IMR-90 (cell line): ENCODE measurements around the gene TMX2.

ENCODE experiments used
- BHLHE40 ChIP-seq: fragments of 150-350 bp; IDR thresholded peaks from 2 replicates; pipeline ENCODE4 v1.6.1; 2016; ENCODE audit warnings: mild to moderate bottlenecking, low read depth, low read length
- ELK1 ChIP-seq: fragments of 150-350 bp; IDR thresholded peaks from 2 replicates; pipeline ENCODE4 v1.6.1; 2016; ENCODE audit warnings: low read depth, mild to moderate bottlenecking, low read length, moderate library complexity, borderline replicate concordance
- MAFK ChIP-seq: IDR thresholded peaks from 2 replicates; pipeline ENCODE4 v1.6.1; 2012; ENCODE audit warnings: low read depth, low read length, improper control_type of control experiment
- MXI1 ChIP-seq: IDR thresholded peaks from 2 replicates; pipeline ENCODE4 v1.6.1; 2012; ENCODE audit warnings: low read depth, mild to moderate bottlenecking, low read length, moderate library complexity, borderline replicate concordance
- POLR2A ChIP-seq: IDR thresholded peaks from 2 replicates; pipeline ENCODE4 v1.6.1; 2012; ENCODE audit warnings: mild to moderate bottlenecking, low read depth, low read length
- RAD21 ChIP-seq: IDR thresholded peaks from 2 replicates; pipeline ENCODE4 v1.6.1; 2012; ENCODE audit warnings: low read length, improper control_type of control experiment
- RCOR1 ChIP-seq: IDR thresholded peaks from 2 replicates; pipeline ENCODE4 v1.6.1; 2012; ENCODE audit warnings: mild to moderate bottlenecking, low read length, improper control_type of control experiment; ENCODE audit not compliant: insufficient replicate concordance
- RFX5 ChIP-seq: IDR thresholded peaks from 2 replicates; pipeline ENCODE4 v1.8.0; 2012; ENCODE audit warnings: low read depth, mild to moderate bottlenecking, low read length, moderate library complexity
- SMC3 ChIP-seq: fragments of 150-350 bp; IDR thresholded peaks from 2 replicates; pipeline ENCODE4 v1.6.1; 2016; ENCODE audit warnings: low read depth, mild to moderate bottlenecking, antibody characterized with exemption, low read length, moderate library complexity
- TF ChIP-seq, protein P1 (sequence below): conservative IDR thresholded peaks from 2 replicates; pipeline ENCODE4 v1.5.1; 2012; ENCODE audit warnings: mild to moderate bottlenecking, low read depth, low read length, improper control_type of control experiment
- TF ChIP-seq, protein P2 (sequence below): fragments of 150-350 bp; IDR thresholded peaks from 2 replicates; pipeline ENCODE4 v1.6.1; 2017; ENCODE audit warnings: mild to moderate bottlenecking, antibody characterized with exemption, low read length, low read depth

DNA sequence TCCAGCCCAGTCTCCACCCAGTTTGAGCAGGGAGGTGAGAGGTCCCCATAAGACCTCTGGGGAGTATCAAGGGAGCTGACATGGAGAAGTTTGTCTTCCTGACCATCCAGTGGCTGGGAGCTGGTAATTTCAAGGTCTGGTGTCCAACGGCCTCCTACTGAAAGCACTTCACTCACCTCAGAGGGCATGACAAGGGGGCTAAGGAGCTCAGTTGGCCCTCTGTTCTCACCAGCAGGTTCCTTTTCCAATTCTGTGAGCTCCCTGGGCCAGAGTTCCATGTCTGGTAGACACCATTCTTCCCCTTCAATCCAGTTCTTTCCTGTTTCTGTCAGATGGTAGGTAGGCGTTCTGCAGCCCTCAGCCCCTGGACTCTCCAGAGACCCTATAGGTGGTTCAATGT lies 32.0 kb downstream of the TMX2 start:
- TF ChIP-seq, protein P1, sequence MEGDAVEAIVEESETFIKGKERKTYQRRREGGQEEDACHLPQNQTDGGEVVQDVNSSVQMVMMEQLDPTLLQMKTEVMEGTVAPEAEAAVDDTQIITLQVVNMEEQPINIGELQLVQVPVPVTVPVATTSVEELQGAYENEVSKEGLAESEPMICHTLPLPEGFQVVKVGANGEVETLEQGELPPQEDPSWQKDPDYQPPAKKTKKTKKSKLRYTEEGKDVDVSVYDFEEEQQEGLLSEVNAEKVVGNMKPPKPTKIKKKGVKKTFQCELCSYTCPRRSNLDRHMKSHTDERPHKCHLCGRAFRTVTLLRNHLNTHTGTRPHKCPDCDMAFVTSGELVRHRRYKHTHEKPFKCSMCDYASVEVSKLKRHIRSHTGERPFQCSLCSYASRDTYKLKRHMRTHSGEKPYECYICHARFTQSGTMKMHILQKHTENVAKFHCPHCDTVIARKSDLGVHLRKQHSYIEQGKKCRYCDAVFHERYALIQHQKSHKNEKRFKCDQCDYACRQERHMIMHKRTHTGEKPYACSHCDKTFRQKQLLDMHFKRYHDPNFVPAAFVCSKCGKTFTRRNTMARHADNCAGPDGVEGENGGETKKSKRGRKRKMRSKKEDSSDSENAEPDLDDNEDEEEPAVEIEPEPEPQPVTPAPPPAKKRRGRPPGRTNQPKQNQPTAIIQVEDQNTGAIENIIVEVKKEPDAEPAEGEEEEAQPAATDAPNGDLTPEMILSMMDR: no peak
- TF ChIP-seq RFX5: no peak
- no peak for TF ChIP-seq RCOR1
- TF ChIP-seq POLR2A: no peak
- no peak for TF ChIP-seq MAFK
- TF ChIP-seq RAD21: no peak
- no peak for TF ChIP-seq BHLHE40
- no peak for TF ChIP-seq ELK1
- no peak for TF ChIP-seq MXI1
- TF ChIP-seq, protein P2, sequence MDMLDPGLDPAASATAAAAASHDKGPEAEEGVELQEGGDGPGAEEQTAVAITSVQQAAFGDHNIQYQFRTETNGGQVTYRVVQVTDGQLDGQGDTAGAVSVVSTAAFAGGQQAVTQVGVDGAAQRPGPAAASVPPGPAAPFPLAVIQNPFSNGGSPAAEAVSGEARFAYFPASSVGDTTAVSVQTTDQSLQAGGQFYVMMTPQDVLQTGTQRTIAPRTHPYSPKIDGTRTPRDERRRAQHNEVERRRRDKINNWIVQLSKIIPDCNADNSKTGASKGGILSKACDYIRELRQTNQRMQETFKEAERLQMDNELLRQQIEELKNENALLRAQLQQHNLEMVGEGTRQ: no peak
- no peak for TF ChIP-seq SMC3
